Natural killer cell treated with Interleukin-12 subunit alpha and Interleukin-12 subunit beta and Interleukin-15 and Interleukin-18, amount 100 ng/mL, for 72 hours (primary cell): ENCODE results near the gene ADAM10. TPM values are rescaled to one million over a fixed set of nuclear protein-coding genes. Genes with fewer than 3 reads are reported as not detected.
A peak's percentile ranks its signal among the peaks of the same experiment; 100 is the strongest.

Experiments used
- ATAC-seq, 2 donors: fragments of 150-1000 bp; cut with Tn5 transposase in 1 of 2; sonication (Bioruptor Pico), chemical (Tn5 transposase) in 1 of 2; 2 replicates each; pipeline ENCODE4 v1.10.0; 2021
- DNase-seq: peaks from one replicate; pipeline ENCODE4 v3.0.0; 2022; ENCODE audit warnings: low spot score
- H3K27ac Mint-ChIP-seq, 2 donors: 1 replicate in 1 of 2; 2 replicates in 1 of 2; pipeline ENCODE4 v1.8.0; 2022; ENCODE audit warnings: mixed read lengths in 2 of 2, mild to moderate bottlenecking in 1 of 2, moderate library complexity in 1 of 2
- H3K27me3 Mint-ChIP-seq, 2 donors: 1 replicate in 1 of 2; 2 replicates in 1 of 2; pipeline ENCODE4 v1.8.0; 2022; ENCODE audit warnings: mixed read lengths in 2 of 2
- H3K36me3 Mint-ChIP-seq: one replicate; pipeline ENCODE4 v1.8.0; 2022; ENCODE audit warnings: mixed read lengths
- H3K4me1 Mint-ChIP-seq, 2 donors: 1 replicate in 1 of 2; 2 replicates in 1 of 2; pipeline ENCODE4 v1.8.0; 2022; ENCODE audit warnings: low read depth in 2 of 2, mixed read lengths in 2 of 2, mild to moderate bottlenecking in 1 of 2
- H3K4me3 Mint-ChIP-seq: one replicate; pipeline ENCODE4 v1.8.0; 2022; ENCODE audit warnings: mixed read lengths
- H3K9me3 Mint-ChIP-seq: 2 replicates; pipeline ENCODE4 v1.8.0; 2022; ENCODE audit warnings: mixed read lengths
- total RNA-seq, 2 donors: library from RNA; stranded (reverse); gene quantifications; one replicate each; pipeline ENCODE4 v1.2.3, GENCODE V29; 2022

ADAM10 gene
- total RNA-seq, 2 donors from 2014 or later: 89.9 to 122 TPM

- peaks cover 3% of the 10 kb centered on the region for H3K9me3 Mint-ChIP-seq
- no peak overlapping the region for H3K4me3 Mint-ChIP-seq
- ATAC-seq (no peak), DNase-seq (no peak)
- H3K4me1 Mint-ChIP-seq: peaks cover 15 to 18% of the 10 kb centered on the region in 2 donors
- peaks cover 20% of the 10 kb centered on the region for H3K36me3 Mint-ChIP-seq
- H3K27me3 Mint-ChIP-seq: no peaks in the 10 kb centered on the region
- peak overlapping the region in 1 of 2 donors; percentile 39 for H3K27ac Mint-ChIP-seq
Observed at GRCh38 chr15:58666957-58667356, 82.5 kb downstream of the ADAM10 start.

- H3K27ac Mint-ChIP-seq: no peak overlapping the region
Observed at GRCh38 chr15:58665672-58666071, 83.8 kb downstream of the ADAM10 start.

GRCh38 chr15:58650102-58650501 is 99.4 kb downstream of the ADAM10 start:
- H3K9me3 Mint-ChIP-seq: peaks cover 3% of the 10 kb centered on the region
- peaks cover 17 to 25% of the 10 kb centered on the region in 2 donors for H3K4me1 Mint-ChIP-seq
- ATAC-seq: peak in 1 of 2 donors; percentile 53
- H3K36me3 Mint-ChIP-seq: peaks cover 15% of the 10 kb centered on the region
- no peak for DNase-seq
- H3K4me3 Mint-ChIP-seq: no peak overlapping the region
- H3K27me3 Mint-ChIP-seq: no peaks in the 10 kb centered on the region
- H3K27ac Mint-ChIP-seq: no peak overlapping the region

More at GRCh38 chr15:58665672-58666071, 83.8 kb downstream of the ADAM10 start:
- Mint-ChIP-seq H3K4me1 (peaks cover 15 to 18% of the 10 kb centered on the region in 2 donors), H3K4me3 (no peak overlapping the region), H3K27me3 (no peaks in the 10 kb centered on the region), H3K9me3 (peaks cover 3% of the 10 kb centered on the region), H3K36me3 (peaks cover 33% of the 10 kb centered on the region)
- no peak for DNase-seq
- no peak for ATAC-seq

GRCh38 chr15:58649175-58649574 is 100.3 kb downstream of the ADAM10 start:
- H3K4me3 Mint-ChIP-seq: no peak overlapping the region
- no peaks in the 10 kb centered on the region for H3K27me3 Mint-ChIP-seq
- H3K36me3 Mint-ChIP-seq: peaks cover 6% of the 10 kb centered on the region
- no peak overlapping the region for H3K27ac Mint-ChIP-seq
- ATAC-seq: no peak
- DNase-seq: no peak
- peaks cover 14 to 26% of the 10 kb centered on the region in 2 donors for H3K4me1 Mint-ChIP-seq
- peaks cover 3% of the 10 kb centered on the region for H3K9me3 Mint-ChIP-seq

GRCh38 chr15:58643996-58644395 is 105.5 kb downstream of the ADAM10 start:
- Mint-ChIP-seq H3K9me3 (no peaks in the 10 kb centered on the region), H3K4me3 (no peak overlapping the region), H3K36me3 (peaks cover 5% of the 10 kb centered on the region), H3K27ac (no peak overlapping the region), H3K4me1 (peaks cover 0 to 8% of the 10 kb centered on the region in 2 donors), H3K27me3 (no peaks in the 10 kb centered on the region)
- DNase-seq (no peak), ATAC-seq (no peak)

- DNase-seq (no peak), ATAC-seq (no peak)
- Mint-ChIP-seq H3K27ac (no peak overlapping the region), H3K36me3 (peaks cover 5% of the 10 kb centered on the region), H3K4me1 (peaks cover 0 to 6% of the 10 kb centered on the region in 2 donors), H3K9me3 (no peaks in the 10 kb centered on the region), H3K27me3 (no peaks in the 10 kb centered on the region), H3K4me3 (no peak overlapping the region)
Observed at GRCh38 chr15:58641660-58642059, 107.8 kb downstream of the ADAM10 start.

- no peak overlapping the region for H3K27ac Mint-ChIP-seq
- ATAC-seq (no peak), DNase-seq (no peak)
- peaks cover 0 to 6% of the 10 kb centered on the region in 2 donors for H3K4me1 Mint-ChIP-seq
- no peaks in the 10 kb centered on the region for H3K27me3 Mint-ChIP-seq
- no peaks in the 10 kb centered on the region for H3K9me3 Mint-ChIP-seq
- H3K36me3 Mint-ChIP-seq: peaks cover 5% of the 10 kb centered on the region
- H3K4me3 Mint-ChIP-seq: no peak overlapping the region
Observed at GRCh38 chr15:58639992-58640391, 109.5 kb downstream of the ADAM10 start.

- Mint-ChIP-seq H3K36me3 (peaks cover 5% of the 10 kb centered on the region), H3K27me3 (no peaks in the 10 kb centered on the region), H3K4me3 (no peak overlapping the region), H3K4me1 (peaks cover 0 to 5% of the 10 kb centered on the region in 2 donors), H3K9me3 (no peaks in the 10 kb centered on the region), H3K27ac (peak overlapping the region in 1 of 2 donors; percentile 6)
- ATAC-seq (no peak), DNase-seq (no peak)
Observed at GRCh38 chr15:58639002-58639756, 110.3 kb downstream of the ADAM10 start.

- no peak for DNase-seq
- Mint-ChIP-seq H3K4me3 (no peak overlapping the region), H3K27ac (no peak overlapping the region), H3K4me1 (peaks cover 25 to 28% of the 10 kb centered on the region in 2 donors), H3K9me3 (no peaks in the 10 kb centered on the region), H3K36me3 (no peaks in the 10 kb centered on the region), H3K27me3 (no peaks in the 10 kb centered on the region)
- no peak for ATAC-seq
Observed at GRCh38 chr15:58632789-58633188, 116.7 kb downstream of the ADAM10 start.

- DNase-seq (no peak), ATAC-seq (no peak)
- no peaks in the 10 kb centered on the region for H3K9me3 Mint-ChIP-seq
- peak overlapping the region in 1 of 2 donors; percentile 54 for H3K27ac Mint-ChIP-seq
- no peak overlapping the region for H3K4me3 Mint-ChIP-seq
- H3K27me3 Mint-ChIP-seq: no peaks in the 10 kb centered on the region
- H3K4me1 Mint-ChIP-seq: peaks cover 35 to 41% of the 10 kb centered on the region in 2 donors
- peaks cover 14% of the 10 kb centered on the region for H3K36me3 Mint-ChIP-seq
Observed at GRCh38 chr15:58631319-58631718, 118.2 kb downstream of the ADAM10 start.

GRCh38 chr15:58629625-58630024 is 119.9 kb downstream of the ADAM10 start:
- no peaks in the 10 kb centered on the region for H3K27me3 Mint-ChIP-seq
- H3K9me3 Mint-ChIP-seq: no peaks in the 10 kb centered on the region
- H3K4me3 Mint-ChIP-seq: no peak overlapping the region
- DNase-seq: no peak
- no peak for ATAC-seq
- H3K27ac Mint-ChIP-seq: peak overlapping the region; percentile 93 to 98
- peaks cover 20% of the 10 kb centered on the region for H3K36me3 Mint-ChIP-seq
- H3K4me1 Mint-ChIP-seq: peaks cover 39 to 46% of the 10 kb centered on the region in 2 donors

- DNase-seq (no peak), ATAC-seq (peak; percentile 61 to 65)
- H3K4me3 Mint-ChIP-seq: peak overlapping the region; percentile 72
- H3K27me3 Mint-ChIP-seq: no peaks in the 10 kb centered on the region
- peak overlapping the region; percentile 93 to 98 for H3K27ac Mint-ChIP-seq
- peaks cover 41 to 49% of the 10 kb centered on the region in 2 donors for H3K4me1 Mint-ChIP-seq
- H3K36me3 Mint-ChIP-seq: peaks cover 23% of the 10 kb centered on the region
- H3K9me3 Mint-ChIP-seq: peaks cover 3% of the 10 kb centered on the region
Observed at GRCh38 chr15:58628206-58628947, 121.1 kb downstream of the ADAM10 start.

- Mint-ChIP-seq H3K27ac (peak overlapping the region; percentile 93 to 98), H3K4me3 (peak overlapping the region; percentile 72), H3K4me1 (peaks cover 45 to 56% of the 10 kb centered on the region in 2 donors), H3K27me3 (no peaks in the 10 kb centered on the region), H3K9me3 (peaks cover 3% of the 10 kb centered on the region), H3K36me3 (peaks cover 26% of the 10 kb centered on the region)
- ATAC-seq: no peak
- DNase-seq: no peak
Observed at GRCh38 chr15:58627701-58628100, 121.8 kb downstream of the ADAM10 start.

GRCh38 chr15:58627046-58627445 is 122.5 kb downstream of the ADAM10 start:
- H3K27ac Mint-ChIP-seq: peak overlapping the region; percentile 93 to 98
- DNase-seq (no peak), ATAC-seq (no peak)
- H3K4me1 Mint-ChIP-seq: peaks cover 49 to 63% of the 10 kb centered on the region in 2 donors
- peaks cover 26% of the 10 kb centered on the region for H3K36me3 Mint-ChIP-seq
- peaks cover 3% of the 10 kb centered on the region for H3K9me3 Mint-ChIP-seq
- no peaks in the 10 kb centered on the region for H3K27me3 Mint-ChIP-seq
- peak overlapping the region; percentile 72 for H3K4me3 Mint-ChIP-seq
